HUES64 (cell line): ENCODE data around the gene AGGF1.
"Not testable (repeated sequence)": the region's sequence is repeated elsewhere in the genome, so short reads cannot be mapped to it uniquely, and the experiment has no call there.

Experiments
- H3K27ac ChIP-seq: 2 replicates; pipeline ENCODE4 v1.7.0; 2013; ENCODE audit warnings: low read depth, low read length, inconsistent platforms
- H3K27me3 ChIP-seq: 2 replicates; pipeline ENCODE4 v1.6.1; 2013; ENCODE audit warnings: mild to moderate bottlenecking, low read length; ENCODE audit not compliant: insufficient read depth
- H3K36me3 ChIP-seq: 2 replicates; pipeline ENCODE4 v1.6.1; 2013; ENCODE audit warnings: mild to moderate bottlenecking, low read length; ENCODE audit not compliant: insufficient read depth
- H3K4me1 ChIP-seq: 2 replicates; pipeline ENCODE4 v1.6.1; 2013; ENCODE audit warnings: mild to moderate bottlenecking, low read length, moderate library complexity; ENCODE audit not compliant: insufficient read depth
- H3K4me3 ChIP-seq: 2 replicates; pipeline ENCODE4 v1.5.1; 2013; ENCODE audit warnings: mild to moderate bottlenecking, low read length, moderate library complexity
- H3K9ac ChIP-seq: 2 replicates; pipeline ENCODE4 v1.6.1; 2013; ENCODE audit warnings: mild to moderate bottlenecking, low read depth, low read length
- H3K9me3 ChIP-seq: 2 replicates; pipeline ENCODE4 v1.6.1; 2013; ENCODE audit warnings: low read depth, low read length; ENCODE audit not compliant: insufficient read depth
- WGBS: fragments of 150-250, 120-280 bp; methylation state at CpG from one replicate; pipeline ENCODE4 v1.1.7; 2013; ENCODE audit warnings: missing lambda C conversion rate; 5-methylcytosine and 5-hydroxymethylcytosine counted together

AGGF1 gene

DNA sequence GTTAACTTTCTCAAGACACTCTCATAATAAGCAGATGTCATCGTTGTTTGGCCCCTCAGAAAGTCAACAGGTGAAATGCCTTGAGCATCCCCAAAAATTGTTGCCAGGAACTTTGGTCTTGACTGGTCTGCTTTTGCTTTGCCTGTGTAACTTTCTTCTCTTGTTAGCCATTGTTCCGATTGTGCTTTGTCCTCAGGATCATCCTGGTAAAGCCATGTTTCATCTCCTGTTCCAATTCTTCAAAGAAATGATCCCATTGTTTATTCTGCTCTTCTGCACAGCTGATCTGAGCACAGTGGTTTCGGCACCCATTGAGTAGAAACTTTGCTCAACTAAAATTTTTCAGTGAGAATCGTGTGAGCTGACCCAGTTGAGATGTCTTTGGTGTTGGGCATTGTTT, 65.0 kb downstream of the AGGF1 start:
- H3K9ac ChIP-seq = no peak overlapping the region
- H3K36me3 ChIP-seq = peaks cover 9% of the 10 kb centered on the region; the same call in 1 of the 2 replicates
- H3K4me3 ChIP-seq = no peak overlapping the region
- no peaks in the 10 kb centered on the region for H3K4me1 ChIP-seq
- whole genome bisulfite sequencing = 92% methylated on average over 4 of the region's 4 CpGs
- no peak overlapping the region for H3K27ac ChIP-seq
- no peaks in the 10 kb centered on the region for H3K9me3 ChIP-seq
- no peaks in the 10 kb centered on the region for H3K27me3 ChIP-seq

DNA sequence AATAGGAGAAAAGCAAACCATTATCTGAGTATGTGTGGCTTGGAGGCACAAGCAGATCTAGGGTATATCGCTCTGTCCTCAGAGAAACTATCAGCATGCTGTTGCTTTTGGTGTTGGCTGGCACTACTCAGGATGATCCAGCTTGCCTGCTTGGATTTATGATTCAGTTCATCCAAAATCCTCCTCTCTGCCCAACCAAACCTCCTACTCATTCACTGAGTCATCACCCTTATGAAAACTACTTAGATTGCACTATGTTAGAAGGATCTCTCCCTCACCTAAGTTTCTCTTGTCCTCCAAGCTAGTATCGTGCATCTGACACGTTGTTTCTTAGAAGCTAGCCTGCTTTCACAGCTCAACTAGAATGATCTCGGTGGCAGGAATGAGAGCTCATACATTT, 71.1 kb downstream of the AGGF1 start:
- WGBS = 94% methylated on average over 4 of the region's 4 CpGs
- no peaks in the 10 kb centered on the region for H3K27me3 ChIP-seq
- no peaks in the 10 kb centered on the region for H3K4me1 ChIP-seq

DNA sequence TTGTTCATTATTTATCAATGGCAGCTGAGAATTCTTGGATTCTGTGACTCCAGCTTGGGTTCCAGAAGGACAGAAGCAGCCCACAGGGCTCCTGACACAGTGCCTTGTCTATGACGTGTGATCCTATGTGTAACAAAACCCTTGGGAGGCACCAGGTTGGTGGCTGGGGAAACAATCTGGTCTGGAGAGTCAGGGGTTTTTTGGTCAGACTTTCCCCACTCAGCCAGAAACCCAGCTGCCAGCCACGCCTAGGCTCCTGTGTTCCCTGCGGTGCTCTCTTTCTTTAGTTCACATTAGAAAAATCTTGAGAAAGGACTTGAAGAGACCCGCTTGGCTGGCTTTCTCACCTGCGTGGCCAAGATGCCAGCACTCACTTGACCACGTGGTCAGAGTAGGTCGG, 72.3 kb downstream of the AGGF1 start:
- H3K4me1 ChIP-seq = no peaks in the 10 kb centered on the region
- H3K27me3 ChIP-seq = no peaks in the 10 kb centered on the region
- H3K9ac ChIP-seq = no peak overlapping the region
- no peak overlapping the region for H3K27ac ChIP-seq
- H3K36me3 ChIP-seq = peaks cover 13% of the 10 kb centered on the region; the same call in 1 of the 2 replicates
- no peak overlapping the region for H3K4me3 ChIP-seq
- 89% methylated on average over 7 of the region's 7 CpGs for WGBS
- no peaks in the 10 kb centered on the region for H3K9me3 ChIP-seq

More for the DNA sequence above, 71.1 kb downstream of the AGGF1 start:
- Histone ChIP-seq H3K4me3 (no peak overlapping the region), H3K27ac (no peak overlapping the region), H3K36me3 (peaks cover 13% of the 10 kb centered on the region; the same call in 1 of the 2 replicates), H3K9ac (no peak overlapping the region), H3K9me3 (no peaks in the 10 kb centered on the region)

DNA sequence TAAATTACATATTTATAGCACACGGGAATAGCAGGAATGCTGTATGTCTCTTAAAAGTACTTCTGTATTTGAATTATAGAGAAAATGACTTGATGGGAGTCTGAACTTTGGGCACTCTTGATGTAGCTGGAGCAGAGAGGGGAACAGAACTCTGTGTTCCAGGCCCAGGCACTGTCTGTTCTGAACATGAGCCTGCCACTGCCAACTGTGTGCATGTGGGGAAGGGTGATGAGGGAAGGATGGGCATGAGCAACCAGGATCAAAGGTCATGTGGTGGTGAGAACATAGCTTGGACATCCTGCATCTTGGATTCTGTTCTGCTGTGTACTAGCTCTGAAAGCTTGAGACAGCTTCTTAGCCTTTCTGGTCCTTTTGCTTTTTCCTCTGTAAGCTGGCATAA, 73.3 kb downstream of the AGGF1 start:
- WGBS = 95% methylated on average over 1 of the region's 1 CpG
- Histone ChIP-seq H3K9me3 (no peaks in the 10 kb centered on the region), H3K36me3 (peaks cover 13% of the 10 kb centered on the region; the same call in 1 of the 2 replicates), H3K27ac (no peak overlapping the region), H3K27me3 (no peaks in the 10 kb centered on the region), H3K9ac (no peak overlapping the region), H3K4me1 (no peaks in the 10 kb centered on the region), H3K4me3 (no peak overlapping the region)

DNA sequence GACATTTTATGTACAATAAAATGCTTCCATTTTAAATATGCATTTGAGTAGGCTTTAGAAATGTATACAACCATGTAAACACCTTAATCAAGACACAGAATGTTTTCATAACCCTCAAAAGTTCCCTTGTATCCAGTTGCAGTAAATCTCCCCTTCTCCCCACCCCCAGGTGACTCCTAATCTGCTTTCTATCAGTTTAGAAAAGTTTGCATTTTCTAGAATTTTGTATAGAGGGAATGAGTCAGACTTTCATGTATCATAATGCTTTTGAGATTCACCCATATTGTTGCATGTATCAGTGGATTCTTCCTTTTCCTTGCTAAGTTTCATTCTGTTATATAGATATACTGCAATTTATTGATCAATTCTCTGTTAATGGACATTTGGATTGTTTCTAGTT, 74.6 kb downstream of the AGGF1 start:
- no peak overlapping the region for H3K9ac ChIP-seq
- no peaks in the 10 kb centered on the region for H3K9me3 ChIP-seq
- H3K27ac ChIP-seq = no peak overlapping the region
- H3K4me3 ChIP-seq = no peak overlapping the region
- peaks cover 13% of the 10 kb centered on the region; the same call in 1 of the 2 replicates for H3K36me3 ChIP-seq
- H3K27me3 ChIP-seq = no peaks in the 10 kb centered on the region
- H3K4me1 ChIP-seq = no peaks in the 10 kb centered on the region

DNA sequence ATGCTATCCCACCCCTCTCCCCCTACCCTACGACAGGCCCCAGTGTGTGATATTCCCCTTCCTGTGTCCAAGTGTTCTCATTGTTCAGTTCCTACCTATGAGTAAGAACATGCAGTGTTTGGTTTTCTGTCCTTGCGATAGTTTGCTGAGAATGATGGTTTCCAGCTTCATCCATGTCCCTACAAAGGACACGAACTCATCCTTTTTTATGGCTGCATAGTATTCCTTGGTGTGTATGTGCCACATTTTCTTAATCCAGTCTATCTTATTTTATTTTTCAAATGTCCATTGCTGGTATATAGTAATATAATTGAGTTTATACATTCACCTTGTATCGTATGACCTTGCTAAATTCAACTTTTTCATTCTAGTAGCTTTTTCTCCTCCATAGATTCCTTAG, 76.8 kb downstream of the AGGF1 start:
- not testable (repeated sequence) for H3K9me3 ChIP-seq, H3K4me3 ChIP-seq, H3K36me3 ChIP-seq, H3K9ac ChIP-seq, H3K27me3 ChIP-seq, H3K27ac ChIP-seq, H3K4me1 ChIP-seq
- 100% methylated on average over 1 of the region's 4 CpGs for WGBS
